Upper lobe of left lung (tissue), 6 donors: ENCODE results near the gene SBK2. TPM values are rescaled to one million over a fixed set of nuclear protein-coding genes. Genes with fewer than 3 reads are reported as not detected.

Source experiments
- ATAC-seq, 2 donors: fragments of 200-7000 bp; cut with Tn5 transposase; one replicate each; pipeline ENCODE4 v1.9.1; 2022; ENCODE audit warnings: mild to moderate bottlenecking in 2 of 2, moderate library complexity in 2 of 2; ENCODE audit not compliant: low FRiP score in 2 of 2
- DNase-seq, 2 donors: peaks; one replicate each; pipeline ENCODE4 v3.0.0-alpha.2; 2019 to 2020
- H3K27ac ChIP-seq, 4 donors: fragments of 200-600 bp; sonication (generic); one replicate each; pipeline ENCODE4 v1.5.1; 2016 to 2019
- H3K27me3 ChIP-seq, 4 donors: fragments of 200-600 bp; sonication (generic); one replicate each; pipeline ENCODE4 v1.5.1; 2017 to 2019
- H3K36me3 ChIP-seq, 4 donors: fragments of 200-600 bp; sonication (generic); one replicate each; pipeline ENCODE4 v1.5.1; 2016 to 2019
- H3K4me1 ChIP-seq, 4 donors: fragments of 200-600 bp; sonication (generic); one replicate each; pipeline ENCODE4 v1.5.1; 2018 to 2019
- H3K4me3 ChIP-seq, 4 donors: fragments of 200-600 bp; sonication (generic); one replicate each; pipeline ENCODE4 v1.5.1; 2017 to 2019; ENCODE audit warnings: mild to moderate bottlenecking in 2 of 4, moderate library complexity in 1 of 4
- H3K9me3 ChIP-seq, 4 donors: fragments of 200-600 bp; sonication (generic); one replicate each; pipeline ENCODE4 v1.5.1; 2018 to 2019
- CTCF ChIP-seq, 6 experiments: fragments of 450-650 bp in 4 of 6; fragments of 200-600 bp in 2 of 6; sonication (generic) in 2 of 6; IDR thresholded peaks; one replicate each; pipeline ENCODE4 v1.5.1; 2016 to 2019; ENCODE audit warnings: antibody characterized with exemption in 6 of 6
- EP300 ChIP-seq, 4 donors: sonication (generic); formaldehyde crosslinking; IDR thresholded peaks; one replicate each; pipeline ENCODE4 v1.5.1; 2017; ENCODE audit warnings: antibody characterized with exemption in 4 of 4, control low read depth in 2 of 4
- POLR2A ChIP-seq, 4 donors: fragments of 450-650 bp; IDR thresholded peaks; one replicate each; pipeline ENCODE4 v1.5.1; 2016 to 2017; ENCODE audit warnings: antibody characterized with exemption in 4 of 4, mild to moderate bottlenecking in 2 of 4
- POLR2AphosphoS5 ChIP-seq, 2 donors: sonication (generic); formaldehyde crosslinking; IDR thresholded peaks; one replicate each; pipeline ENCODE4 v1.5.1; 2017; ENCODE audit warnings: antibody characterized with exemption in 2 of 2
- WGBS, 2 donors: methylation state at CpG; one replicate each; pipeline ENCODE4 v1.1.5; 2017 to 2018; 5-methylcytosine and 5-hydroxymethylcytosine counted together
- total RNA-seq, 6 donors: library from RNA; depleted of rRNA in 4 of 6; stranded (reverse); fragments of >200 nt in 4 of 6; gene quantifications; one replicate each; pipeline versions ENCODE4 v1.1.0 to v1.2.1, GENCODE V29; 2016 to 2021
- donor health status: DM: no; HTN: no; CAD: no; lungs with moderate emphysema.
- donor health status: DM: no; HTN: yes; CAD: no; lungs with severe emphysema.

The SBK2 gene
- total RNA-seq, 6 donors from 2014 or later: not detected

- WGBS, 2 donors: 83 to 88% methylated on average over 23 to 48 of the region's 52 CpGs
- Histone ChIP-seq H3K4me3 (no peak overlapping the region), H3K27ac (no peak overlapping the region), H3K36me3 (no peaks in the 10 kb centered on the region), H3K27me3 (peaks cover 0 to 7% (median 0%) of the 10 kb centered on the region in 4 donors), H3K4me1 (peaks cover 17 to 31% (median 25%) of the 10 kb centered on the region in 4 donors), H3K9me3 (no peaks in the 10 kb centered on the region)
- DNase-seq: peak in 1 of 2 donors; percentile 83
- TF ChIP-seq POLR2AphosphoS5 (IDR thresholded peaks at IDR 0.05): no peak
- no peak for TF ChIP-seq CTCF (IDR thresholded peaks at IDR 0.05)
- no peak for TF ChIP-seq EP300 (IDR thresholded peaks at IDR 0.05)
- TF ChIP-seq POLR2A (IDR thresholded peaks at IDR 0.05): no peak
- no peak for ATAC-seq
These were observed 46.2 kb downstream of the SBK2 start for GRCh38 chr19:55490478-55491432.

- Histone ChIP-seq H3K27ac (peak overlapping the region in 1 of 4 donors; percentile 50), H3K4me3 (no peak overlapping the region), H3K9me3 (no peaks in the 10 kb centered on the region), H3K36me3 (no peaks in the 10 kb centered on the region), H3K27me3 (peaks cover 0 to 7% (median 0%) of the 10 kb centered on the region in 4 donors), H3K4me1 (peaks cover 26 to 39% (median 33%) of the 10 kb centered on the region in 4 donors)
- WGBS, 2 donors: 70 to 80% methylated on average over 2 to 12 of the region's 21 CpGs
- no peak for DNase-seq
- TF ChIP-seq POLR2A (IDR thresholded peaks at IDR 0.05) (no peak), POLR2AphosphoS5 (IDR thresholded peaks at IDR 0.05) (no peak), CTCF (IDR thresholded peaks at IDR 0.05) (no peak), EP300 (IDR thresholded peaks at IDR 0.05) (no peak)
- no peak for ATAC-seq
These were observed 47.0 kb downstream of the SBK2 start for GRCh38 chr19:55489711-55490477.

- Histone ChIP-seq H3K36me3 (no peaks in the 10 kb centered on the region), H3K4me3 (peak overlapping the region in 1 of 4 donors; percentile 9), H3K27me3 (peaks cover 0 to 7% (median 0%) of the 10 kb centered on the region in 4 donors), H3K4me1 (peaks cover 33 to 47% (median 40%) of the 10 kb centered on the region in 4 donors), H3K9me3 (no peaks in the 10 kb centered on the region), H3K27ac (peak overlapping the region in 2 of 4 donors; percentile 50 to 88)
- TF ChIP-seq CTCF (IDR thresholded peaks at IDR 0.05): no peak
- TF ChIP-seq POLR2AphosphoS5 (IDR thresholded peaks at IDR 0.05): no peak
- no peak for TF ChIP-seq EP300 (IDR thresholded peaks at IDR 0.05)
- TF ChIP-seq POLR2A (IDR thresholded peaks at IDR 0.05): no peak
- peak in 1 of 2 donors; percentile 82 for DNase-seq
- no peak for ATAC-seq
- 0 to 86% methylated on average over 1 to 13 of the region's 36 CpGs for WGBS, 2 donors
These were observed 47.8 kb downstream of the SBK2 start for GRCh38 chr19:55488986-55489710.

- ATAC-seq (peak in 1 of 2 donors; percentile 20), DNase-seq (no peak)
- WGBS, 2 donors: 12 to 28% methylated on average over 5 to 13 of the region's 21 CpGs
- Histone ChIP-seq H3K9me3 (no peaks in the 10 kb centered on the region), H3K27me3 (no peaks in the 10 kb centered on the region), H3K4me1 (peaks cover 35 to 43% (median 42%) of the 10 kb centered on the region in 4 donors), H3K36me3 (peaks cover 0 to 7% (median 6%) of the 10 kb centered on the region in 4 donors), H3K4me3 (peak within 1 kb of the TSS in 1 of 4 donors; percentile 9), H3K27ac (peak within 1 kb of the TSS; percentile 80 to 88 (median 85))
- TF ChIP-seq EP300 (IDR thresholded peaks at IDR 0.05) (no peak), POLR2AphosphoS5 (IDR thresholded peaks at IDR 0.05) (no peak), POLR2A (IDR thresholded peaks at IDR 0.05) (no peak), CTCF (IDR thresholded peaks at IDR 0.05) (no peak)
These were observed 48.8 kb downstream of the SBK2 start, which contains the start of gene SSC5D for GRCh38 chr19:55487924-55488687. Gene SSC5D (plus strand): TSS chr19:55488436. CDS start chr19:55488590, 154 bp downstream.
